Activated B cell treated with CpG ODN at 0.5 μM for 24 hours (primary cell): Measurements from ENCODE around the gene NTRK1. TPM values are rescaled to one million over a fixed set of nuclear protein-coding genes. Genes with fewer than 3 reads are reported as not detected.

ENCODE experiments used
- ATAC-seq: fragments of 200-7000 bp; cut with Tn5 transposase; one replicate; pipeline ENCODE4 v1.10.0; 2021; ENCODE audit warnings: low read depth, mild to moderate bottlenecking, moderate library complexity
- CTCF ChIA-PET: fragments of 350-600 bp; sonication (Branson Sonifier 250); formaldehyde crosslinking; loops from one replicate; lab custom pipeline; 2021; ENCODE audit warnings: antibody characterized with exemption; lab: Charles Lee
- POLR2A ChIA-PET: fragments of 350-600 bp; sonication (Branson Sonifier 250); formaldehyde crosslinking; loops from one replicate; lab custom pipeline; 2021; ENCODE audit warnings: antibody characterized with exemption; lab: Charles Lee
- DNase-seq: peaks from one replicate; pipeline ENCODE4 v3.0.0; 2022
- H3K27ac Mint-ChIP-seq: one replicate; pipeline ENCODE4 v1.8.0; 2020; ENCODE audit warnings: mixed read lengths
- H3K27me3 Mint-ChIP-seq: one replicate; pipeline ENCODE4 v1.8.0; 2021; ENCODE audit warnings: mixed read lengths
- H3K36me3 Mint-ChIP-seq: one replicate; pipeline ENCODE4 v1.8.0; 2021; ENCODE audit warnings: low read depth, mixed read lengths
- H3K4me1 Mint-ChIP-seq: one replicate; pipeline ENCODE4 v1.8.0; 2021; ENCODE audit warnings: mixed read lengths
- H3K4me3 Mint-ChIP-seq: one replicate; pipeline ENCODE4 v1.8.0; 2020; ENCODE audit warnings: mild to moderate bottlenecking, mixed read lengths
- H3K9me3 Mint-ChIP-seq: one replicate; pipeline ENCODE4 v1.8.0; 2020; ENCODE audit warnings: mixed read lengths
- intact Hi-C: fragments of 100-400 bp; cut with micrococcal nuclease; formaldehyde crosslinking; loops from one replicate; pipeline ENCODE4 v1.15.1; 2024
- total RNA-seq: library from RNA; stranded (reverse); gene quantifications from 2 replicates; pipeline ENCODE4 v1.2.3, GENCODE V29; 2022
- TF ChIP-seq, protein P1 (sequence below): fragments of 200-600 bp; IDR thresholded peaks from one replicate; pipeline ENCODE4 v1.8.0; 2022; ENCODE audit warnings: antibody characterized with exemption, mild to moderate bottlenecking

Gene NTRK1
- total RNA-seq, 1 donor from 2014 or later, result 0.11 TPM

DNA sequence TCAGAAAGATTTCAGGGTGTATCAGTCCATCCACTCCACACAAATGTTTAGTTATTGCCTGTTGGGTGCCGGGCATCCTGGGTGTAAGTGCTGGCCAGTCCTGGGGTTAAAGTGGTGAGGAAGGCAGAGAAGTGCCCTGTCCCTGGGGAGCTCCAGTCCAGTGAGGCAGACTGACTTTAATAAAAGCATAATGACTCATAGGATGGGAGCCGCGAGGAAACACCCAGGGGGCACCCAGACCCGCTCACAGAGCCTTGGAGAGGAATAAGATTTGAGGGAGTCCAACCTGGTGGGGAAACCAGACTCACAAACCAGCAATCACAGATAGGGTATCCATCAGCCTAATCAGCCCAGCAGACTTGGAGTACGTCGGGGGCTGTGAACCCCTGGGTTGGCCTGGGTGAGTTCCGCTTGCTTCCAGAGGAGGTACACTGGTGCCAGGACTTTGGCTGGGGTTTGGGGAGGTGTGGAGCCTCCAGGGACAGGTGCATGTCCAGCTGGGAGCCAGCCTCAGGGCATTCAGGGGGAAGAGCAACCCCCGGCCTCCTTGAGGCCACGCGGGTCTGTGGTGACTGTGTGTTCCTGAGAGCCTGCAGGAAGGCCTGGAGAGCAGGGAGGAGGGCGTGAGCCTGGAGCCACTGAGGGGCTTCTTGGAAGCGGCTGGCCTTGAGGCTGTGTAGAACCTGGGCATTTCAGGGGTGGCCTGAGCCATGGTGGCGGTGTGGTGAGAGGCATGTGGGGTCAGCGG is 36.6 kb downstream of the NTRK1 start:
- TF ChIP-seq, protein P1, sequence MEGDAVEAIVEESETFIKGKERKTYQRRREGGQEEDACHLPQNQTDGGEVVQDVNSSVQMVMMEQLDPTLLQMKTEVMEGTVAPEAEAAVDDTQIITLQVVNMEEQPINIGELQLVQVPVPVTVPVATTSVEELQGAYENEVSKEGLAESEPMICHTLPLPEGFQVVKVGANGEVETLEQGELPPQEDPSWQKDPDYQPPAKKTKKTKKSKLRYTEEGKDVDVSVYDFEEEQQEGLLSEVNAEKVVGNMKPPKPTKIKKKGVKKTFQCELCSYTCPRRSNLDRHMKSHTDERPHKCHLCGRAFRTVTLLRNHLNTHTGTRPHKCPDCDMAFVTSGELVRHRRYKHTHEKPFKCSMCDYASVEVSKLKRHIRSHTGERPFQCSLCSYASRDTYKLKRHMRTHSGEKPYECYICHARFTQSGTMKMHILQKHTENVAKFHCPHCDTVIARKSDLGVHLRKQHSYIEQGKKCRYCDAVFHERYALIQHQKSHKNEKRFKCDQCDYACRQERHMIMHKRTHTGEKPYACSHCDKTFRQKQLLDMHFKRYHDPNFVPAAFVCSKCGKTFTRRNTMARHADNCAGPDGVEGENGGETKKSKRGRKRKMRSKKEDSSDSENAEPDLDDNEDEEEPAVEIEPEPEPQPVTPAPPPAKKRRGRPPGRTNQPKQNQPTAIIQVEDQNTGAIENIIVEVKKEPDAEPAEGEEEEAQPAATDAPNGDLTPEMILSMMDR, result no peak
- POLR2A ChIA-PET, result no interaction called here
- no peak for ATAC-seq
- H3K27me3 Mint-ChIP-seq, result peaks cover 62% of the 10 kb centered on the region
- H3K9me3 Mint-ChIP-seq, result no peaks in the 10 kb centered on the region
- intact Hi-C loops, result no loop called here
- CTCF ChIA-PET, result no interaction called here
- H3K4me1 Mint-ChIP-seq, result peaks cover 7% of the 10 kb centered on the region
- H3K36me3 Mint-ChIP-seq, result no peaks in the 10 kb centered on the region
- DNase-seq, result no peak
- H3K4me3 Mint-ChIP-seq, result no peak overlapping the region
- no peak overlapping the region for H3K27ac Mint-ChIP-seq

- intact Hi-C loops, result no loop called here
- peaks cover 60% of the 10 kb centered on the region for H3K27me3 Mint-ChIP-seq
- H3K4me1 Mint-ChIP-seq, result peaks cover 2% of the 10 kb centered on the region
- POLR2A ChIA-PET, result interaction anchor here (0.6 kb wide), 1 partner anchor 81 kb away, joined by 6 read pairs; no protein-coding TSS in a partner anchor
- no peak overlapping the region for H3K4me3 Mint-ChIP-seq
- no peaks in the 10 kb centered on the region for H3K9me3 Mint-ChIP-seq
- no peak for DNase-seq
- H3K36me3 Mint-ChIP-seq, result no peaks in the 10 kb centered on the region
- CTCF ChIA-PET, result no interaction called here
- no peak for ATAC-seq
- TF ChIP-seq, protein P1, result no peak
- no peak overlapping the region for H3K27ac Mint-ChIP-seq
Observed at GRCh38 chr1:156898161-156898566, 37.5 kb downstream of the NTRK1 start.

DNA sequence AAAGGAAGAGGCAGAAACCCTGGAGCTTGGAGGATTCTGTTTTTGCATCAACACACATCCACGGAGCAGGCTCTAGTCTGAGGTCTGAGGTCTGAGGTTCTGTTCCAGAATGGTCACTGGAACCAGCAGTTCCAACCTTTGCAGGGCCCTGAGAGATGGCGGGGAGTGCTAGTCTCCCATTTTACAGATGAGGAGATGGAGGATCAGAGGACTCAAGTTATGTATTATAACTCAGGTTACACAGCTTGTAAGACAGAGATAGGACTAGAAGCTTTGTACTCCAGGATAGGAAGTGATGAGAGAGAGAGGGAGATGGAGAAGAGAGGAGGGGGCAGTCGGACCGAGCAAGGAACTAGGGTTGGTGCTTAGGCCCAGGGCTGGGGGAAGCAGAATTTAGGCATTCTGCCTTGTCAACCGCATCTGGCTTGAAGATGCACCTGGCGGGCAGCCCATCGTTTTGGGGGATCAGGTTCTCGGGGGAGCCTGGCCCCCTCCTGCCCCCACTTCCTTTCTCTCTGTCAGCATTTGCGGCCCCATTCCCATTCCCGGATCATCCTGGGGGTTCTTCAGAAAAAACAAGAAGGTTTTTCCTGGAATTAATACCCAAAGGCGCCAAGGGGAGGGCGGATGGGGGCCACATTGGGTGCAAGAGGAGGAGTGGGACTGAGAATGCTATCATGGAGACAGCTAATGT is 38.5 kb downstream of the NTRK1 start:
- ATAC-seq (no peak), DNase-seq (no peak)
- Mint-ChIP-seq H3K27ac (no peak overlapping the region), H3K27me3 (peaks cover 55% of the 10 kb centered on the region), H3K4me1 (no peaks in the 10 kb centered on the region), H3K9me3 (no peaks in the 10 kb centered on the region), H3K4me3 (no peak overlapping the region), H3K36me3 (no peaks in the 10 kb centered on the region)
- CTCF ChIA-PET, result no interaction called here
- POLR2A ChIA-PET, result no interaction called here
- intact Hi-C loops, result no loop called here
- TF ChIP-seq, protein P1, result no peak

DNA sequence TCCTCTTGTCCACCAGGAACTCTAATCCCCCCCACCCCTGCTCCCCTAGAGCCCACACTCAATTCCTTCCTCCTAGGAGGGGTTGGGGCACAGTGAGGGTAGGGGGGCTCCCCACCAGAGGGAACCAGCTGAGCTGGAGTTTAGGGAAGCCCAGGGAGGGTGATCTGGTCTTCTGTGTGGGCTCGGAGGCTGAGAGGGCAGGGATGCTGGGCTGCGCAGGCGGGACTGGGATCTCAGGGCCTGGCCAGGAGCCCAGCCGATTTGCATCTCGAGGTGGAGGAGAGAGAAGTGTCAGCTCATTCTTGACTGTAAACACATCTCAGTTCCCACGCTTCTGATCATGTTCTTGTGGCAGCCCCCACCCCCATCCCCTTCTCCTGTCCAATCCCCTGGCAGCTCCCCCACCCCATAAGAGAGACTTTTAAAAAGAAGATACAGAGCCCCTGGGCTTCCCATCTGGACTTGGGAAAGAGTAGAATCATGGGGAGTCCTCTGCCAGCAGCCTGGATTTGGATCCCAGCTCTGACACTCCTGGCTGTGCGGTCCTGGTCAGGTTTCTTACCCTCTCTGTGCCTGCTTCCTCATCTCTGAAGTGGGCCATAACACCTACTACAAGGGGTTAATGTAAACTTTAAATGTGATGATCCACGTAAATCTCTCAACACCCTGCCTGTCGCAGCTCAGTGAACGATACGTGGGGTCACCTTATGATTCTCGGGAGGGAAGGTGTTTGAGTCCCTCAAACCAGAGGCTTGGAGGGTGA is 39.5 kb downstream of the NTRK1 start:
- no peaks in the 10 kb centered on the region for H3K9me3 Mint-ChIP-seq
- no peak overlapping the region for H3K27ac Mint-ChIP-seq
- TF ChIP-seq, protein P1, result no peak
- intact Hi-C loops, result no loop called here
- ChIA-PET POLR2A (no interaction called here), CTCF (interaction anchor here (1.0 kb wide), 1 partner anchor 10 kb away, joined by 6 read pairs; no protein-coding TSS in a partner anchor)
- no peak for DNase-seq
- no peaks in the 10 kb centered on the region for H3K36me3 Mint-ChIP-seq
- H3K4me3 Mint-ChIP-seq, result no peak overlapping the region
- no peaks in the 10 kb centered on the region for H3K4me1 Mint-ChIP-seq
- ATAC-seq, result no peak
- peaks cover 50% of the 10 kb centered on the region for H3K27me3 Mint-ChIP-seq
